H9 (cell line): ENCODE data around the gene UPK1A. TPM values are rescaled to one million over a fixed set of nuclear protein-coding genes. Genes with fewer than 3 reads are reported as not detected.
A peak's percentile ranks its signal among the peaks of the same experiment; 100 is the strongest.

ENCODE experiments used
- DNase-seq: peaks from one replicate; pipeline ENCODE4 v3.0.0-alpha.2; 2017
- H2AFZ ChIP-seq: one replicate; pipeline ENCODE4 v1.6.1; 2013; ENCODE audit warnings: mild to moderate bottlenecking, low read length, control low read depth, moderate library complexity
- H2AK5ac ChIP-seq: 2 replicates; pipeline ENCODE4 v1.6.1; 2013; ENCODE audit warnings: low read length, control low read depth, mixed read lengths; ENCODE audit not compliant: insufficient read length
- H2BK120ac ChIP-seq: one replicate; pipeline ENCODE4 v1.6.1; 2013; ENCODE audit warnings: low read depth, mild to moderate bottlenecking, low read length, control low read depth, inconsistent platforms; ENCODE audit not compliant: poor library complexity, severe bottlenecking
- H2BK12ac ChIP-seq: 2 replicates; pipeline ENCODE4 v1.6.1; 2013; ENCODE audit warnings: low read length, control low read depth, mixed read lengths, low read depth; ENCODE audit not compliant: insufficient read length
- H2BK15ac ChIP-seq: 2 replicates; pipeline ENCODE4 v1.6.1; 2013; ENCODE audit warnings: low read depth, low read length, control low read depth
- H2BK20ac ChIP-seq: one replicate; pipeline ENCODE4 v1.6.1; 2013; ENCODE audit warnings: low read depth, mild to moderate bottlenecking, low read length, control low read depth, inconsistent platforms; ENCODE audit not compliant: poor library complexity, severe bottlenecking
- H2BK5ac ChIP-seq: 2 replicates; pipeline ENCODE4 v1.6.1; 2013; ENCODE audit warnings: low read length, control low read depth, mixed read lengths; ENCODE audit not compliant: insufficient read length
- H3K14ac ChIP-seq: 2 replicates; pipeline ENCODE4 v1.6.1; 2013; ENCODE audit warnings: low read length, control low read depth; ENCODE audit not compliant: insufficient read depth
- H3K18ac ChIP-seq: 2 replicates; pipeline ENCODE4 v1.6.1; 2013; ENCODE audit warnings: low read depth, mild to moderate bottlenecking, mixed read lengths, low read length, control low read depth; ENCODE audit not compliant: insufficient read length
- H3K23ac ChIP-seq: 2 replicates; pipeline ENCODE4 v1.6.1; 2013; ENCODE audit warnings: low read length, control low read depth, mixed read lengths, low read depth; ENCODE audit not compliant: insufficient read length
- H3K23me2 ChIP-seq: 2 replicates; pipeline ENCODE4 v1.6.1; 2013; ENCODE audit warnings: low read depth, mild to moderate bottlenecking, mixed read lengths, low read length, control low read depth; ENCODE audit not compliant: insufficient read length, poor library complexity, severe bottlenecking
- H3K27ac ChIP-seq: 2 replicates; pipeline ENCODE4 v1.5.1; 2013; ENCODE audit warnings: low read length, control low read depth, mixed read lengths, low read depth; ENCODE audit not compliant: insufficient read length
- H3K27me3 ChIP-seq: 2 replicates; pipeline ENCODE4 v1.6.1; 2013; ENCODE audit warnings: low read length, control low read depth, inconsistent platforms; ENCODE audit not compliant: insufficient read depth
- H3K4ac ChIP-seq: 2 replicates; pipeline ENCODE4 v1.6.1; 2013; ENCODE audit warnings: low read depth, mild to moderate bottlenecking, control low read depth, inconsistent platforms, low read length, moderate library complexity
- H3K4me1 ChIP-seq: 2 replicates; pipeline ENCODE4 v1.6.1; 2013; ENCODE audit warnings: low read length, control low read depth, inconsistent platforms; ENCODE audit not compliant: insufficient read depth
- H3K4me2 ChIP-seq: 2 replicates; pipeline ENCODE4 v1.6.1; 2013; ENCODE audit warnings: low read length, control low read depth, mixed read lengths; ENCODE audit not compliant: insufficient read length, insufficient read depth
- H3K56ac ChIP-seq: 2 replicates; pipeline ENCODE4 v1.6.1; 2013; ENCODE audit warnings: low read depth, mild to moderate bottlenecking, mixed read lengths, low read length, control low read depth; ENCODE audit not compliant: insufficient read length
- H3K79me1 ChIP-seq: 2 replicates; pipeline ENCODE4 v1.6.1; 2013; ENCODE audit warnings: low read depth, mild to moderate bottlenecking, moderate library complexity, low read length, control low read depth, inconsistent platforms; ENCODE audit not compliant: insufficient read depth, poor library complexity, severe bottlenecking
- H3K79me2 ChIP-seq: 2 replicates; pipeline ENCODE4 v1.6.1; 2013; ENCODE audit warnings: low read length, control low read depth, inconsistent platforms; ENCODE audit not compliant: insufficient read depth
- H3K9ac ChIP-seq: 2 replicates; pipeline ENCODE4 v1.6.1; 2013; ENCODE audit warnings: low read length, control low read depth, mixed read lengths; ENCODE audit not compliant: insufficient read length; ENCODE audit errors: extremely low read depth
- H3K9me3 ChIP-seq: one replicate; pipeline ENCODE4 v1.6.1; 2013; ENCODE audit warnings: low read depth, low read length, inconsistent platforms; ENCODE audit not compliant: control insufficient read depth
- H3T11ph ChIP-seq: one replicate; pipeline ENCODE4 v1.6.1; 2013; ENCODE audit warnings: mild to moderate bottlenecking, low read length, control low read depth, inconsistent platforms
- H4K20me1 ChIP-seq: one replicate; pipeline ENCODE4 v1.6.1; 2013; ENCODE audit not compliant: control insufficient read depth, insufficient read length, insufficient read depth
- H4K5ac ChIP-seq: 2 replicates; pipeline ENCODE4 v1.6.1; 2013; ENCODE audit warnings: low read depth, mild to moderate bottlenecking, mixed read lengths, low read length, control low read depth; ENCODE audit not compliant: insufficient read length
- H4K8ac ChIP-seq: replicated peaks from 2 replicates; pipeline ENCODE4 v1.6.1; 2013; ENCODE audit warnings: low read length, control low read depth, mixed read lengths, low read depth; ENCODE audit not compliant: insufficient read length
- H4K91ac ChIP-seq: 2 replicates; pipeline ENCODE4 v1.6.1; 2013; ENCODE audit warnings: low read depth, mild to moderate bottlenecking, moderate library complexity, mixed read lengths, low read length, control low read depth; ENCODE audit not compliant: insufficient read length
- H3K27ac Mint-ChIP-seq, 3 experiments: 2 replicates in 2 of 3; 3 replicates in 1 of 3; pipeline ENCODE4 v1.8.0; 2020 to 2021; ENCODE audit warnings: mixed read lengths in 3 of 3, mild to moderate bottlenecking in 1 of 3, moderate library complexity in 1 of 3
- H3K27me3 Mint-ChIP-seq: 2 replicates; pipeline ENCODE4 v1.8.0; 2021; ENCODE audit warnings: low read depth, mild to moderate bottlenecking, moderate library complexity, mixed read lengths
- H3K36me3 Mint-ChIP-seq, 3 experiments: 2 replicates in 2 of 3; 3 replicates in 1 of 3; pipeline ENCODE4 v1.8.0; 2020 to 2021; ENCODE audit warnings: low read depth in 3 of 3, mixed read lengths in 3 of 3; ENCODE audit not compliant: insufficient read depth in 1 of 3
- H3K4me1 Mint-ChIP-seq, 2 experiments: 2 replicates each; pipeline ENCODE4 v1.8.0; 2020; ENCODE audit warnings: mixed read lengths in 2 of 2
- H3K4me3 Mint-ChIP-seq, 2 experiments: 2 replicates in 1 of 2; 3 replicates in 1 of 2; pipeline ENCODE4 v1.8.0; 2020 to 2021; ENCODE audit warnings: mild to moderate bottlenecking in 2 of 2, mixed read lengths in 2 of 2, moderate library complexity in 1 of 2
- H3K9me3 Mint-ChIP-seq, 2 experiments: 2 replicates in 1 of 2; 3 replicates in 1 of 2; pipeline ENCODE4 v1.8.0; 2020; ENCODE audit warnings: mild to moderate bottlenecking in 2 of 2, mixed read lengths in 2 of 2, moderate library complexity in 1 of 2
- WGBS: extraction: QIAGEN DNeasy Blood & Tissue Kit; methylation state at CpG from one replicate; pipeline ENCODE4 v1.1.7; 2013; ENCODE audit warnings: missing lambda C conversion rate, low lambda C conversion rate, mixed read lengths; ENCODE audit not compliant: insufficient read length; ENCODE audit errors: extremely low coverage; 5-methylcytosine and 5-hydroxymethylcytosine counted together
- total RNA-seq: library from RNA; stranded (reverse); gene quantifications from 2 replicates; pipeline ENCODE4 v1.2.1, GENCODE V29; 2021
- TF ChIP-seq, protein P1 (sequence below): fragments of 200-600 bp; sonication (generic); conservative IDR thresholded peaks from 3 replicates; pipeline ENCODE4 v1.8.0; 2021; ENCODE audit warnings: antibody characterized with exemption, mild to moderate bottlenecking

The UPK1A gene
- total RNA-seq, 1 experiment from 2014 or later: 4.3 TPM

DNA sequence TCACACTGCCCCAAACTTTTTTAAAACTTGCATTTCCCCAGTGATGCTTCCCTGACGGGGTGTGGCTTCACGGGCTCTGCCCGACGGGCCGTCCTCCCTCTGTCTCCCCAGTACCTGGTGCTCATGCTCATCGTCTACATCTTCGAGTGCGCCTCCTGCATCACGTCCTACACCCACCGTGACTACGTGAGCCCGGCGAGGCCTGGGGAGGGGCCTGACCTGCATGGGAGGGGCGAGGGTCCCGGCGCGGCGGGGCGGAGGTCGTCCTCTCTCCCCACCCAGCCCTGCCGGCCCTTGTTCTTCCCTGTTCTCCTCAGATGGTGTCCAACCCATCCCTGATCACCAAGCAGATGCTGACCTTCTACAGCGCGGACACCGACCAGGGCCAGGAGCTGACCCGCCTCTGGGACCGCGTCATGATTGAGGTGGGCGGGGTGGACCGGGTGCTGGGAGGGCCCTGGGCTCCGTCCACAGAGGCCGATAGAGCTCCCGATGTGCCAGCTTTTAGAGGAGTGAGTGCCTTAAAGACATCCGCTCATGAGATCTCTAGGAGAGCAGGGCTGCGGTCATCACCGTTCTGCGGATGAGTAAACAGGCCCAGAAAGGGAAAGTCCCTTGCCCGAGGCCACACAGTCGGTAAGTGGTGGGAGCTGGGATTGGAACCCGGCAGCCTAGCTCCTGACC is 6.9 kb downstream of the UPK1A start:
- Histone ChIP-seq H3K18ac (peak overlapping the region; percentile 81), H3K4ac (no peak overlapping the region), H2BK15ac (no peak overlapping the region), H3K56ac (no peak overlapping the region), H3K23me2 (peaks cover 11% of the 10 kb centered on the region), H3K79me1 (no peaks in the 10 kb centered on the region), H3K9ac (peak overlapping the region; percentile 4), H2BK12ac (no peak overlapping the region), H4K91ac (no peak overlapping the region), H2BK20ac (no peak overlapping the region), H3K79me2 (no peaks in the 10 kb centered on the region), H2BK5ac (no peak overlapping the region), H3K4me2 (peak overlapping the region; percentile 31), H3K4me1 (no peaks in the 10 kb centered on the region), H2AK5ac (no peak overlapping the region), H3K23ac (no peak overlapping the region), H3K27me3 (no peaks in the 10 kb centered on the region), H3T11ph (no peak overlapping the region), H3K27ac (no peak overlapping the region), H2AFZ (no peak overlapping the region), H2BK120ac (no peak overlapping the region), H4K20me1 (no peaks in the 10 kb centered on the region), H4K5ac (no peak overlapping the region), H4K8ac (no peak overlapping the region), H3K14ac (peak overlapping the region; percentile 59; the same call in 1 of the 2 replicates), H3K9me3 (no peaks in the 10 kb centered on the region)
- peaks cover 4 to 6% of the 10 kb centered on the region in 2 experiments; a peak in 3 of 4 replicates for H3K4me1 Mint-ChIP-seq
- TF ChIP-seq, protein P1, sequence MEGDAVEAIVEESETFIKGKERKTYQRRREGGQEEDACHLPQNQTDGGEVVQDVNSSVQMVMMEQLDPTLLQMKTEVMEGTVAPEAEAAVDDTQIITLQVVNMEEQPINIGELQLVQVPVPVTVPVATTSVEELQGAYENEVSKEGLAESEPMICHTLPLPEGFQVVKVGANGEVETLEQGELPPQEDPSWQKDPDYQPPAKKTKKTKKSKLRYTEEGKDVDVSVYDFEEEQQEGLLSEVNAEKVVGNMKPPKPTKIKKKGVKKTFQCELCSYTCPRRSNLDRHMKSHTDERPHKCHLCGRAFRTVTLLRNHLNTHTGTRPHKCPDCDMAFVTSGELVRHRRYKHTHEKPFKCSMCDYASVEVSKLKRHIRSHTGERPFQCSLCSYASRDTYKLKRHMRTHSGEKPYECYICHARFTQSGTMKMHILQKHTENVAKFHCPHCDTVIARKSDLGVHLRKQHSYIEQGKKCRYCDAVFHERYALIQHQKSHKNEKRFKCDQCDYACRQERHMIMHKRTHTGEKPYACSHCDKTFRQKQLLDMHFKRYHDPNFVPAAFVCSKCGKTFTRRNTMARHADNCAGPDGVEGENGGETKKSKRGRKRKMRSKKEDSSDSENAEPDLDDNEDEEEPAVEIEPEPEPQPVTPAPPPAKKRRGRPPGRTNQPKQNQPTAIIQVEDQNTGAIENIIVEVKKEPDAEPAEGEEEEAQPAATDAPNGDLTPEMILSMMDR: no peak
- no CpG with 5 or more reads among the region's 39 CpGs for WGBS
- H3K27me3 Mint-ChIP-seq: peaks cover 36% of the 10 kb centered on the region
- DNase-seq: peak; percentile 83
- H3K9me3 Mint-ChIP-seq: no peaks in the 10 kb centered on the region
- H3K27ac Mint-ChIP-seq: no peak overlapping the region; a peak in 2 of 7 replicates
- H3K36me3 Mint-ChIP-seq: no peaks in the 10 kb centered on the region; a peak in 1 of 7 replicates
- peak overlapping the region; percentile 73 to 93 for H3K4me3 Mint-ChIP-seq
